NCI-H2196 (cell line): ENCODE results near the gene TAX1BP3.

Experiments
- DNase-seq: peaks from one replicate; lab custom pipeline; 2025; ENCODE audit not compliant: unreplicated experiment; lab: John Stamatoyannopoulos, UW

Gene TAX1BP3

GRCh38 chr17:3630781-3631180 lies 37.6 kb downstream of the TAX1BP3 start:
- DNase-seq, result no peak

- DNase-seq, result no peak
Measured at GRCh38 chr17:3627769-3628167, 40.6 kb downstream of the TAX1BP3 start.

- no peak for DNase-seq
Measured at GRCh38 chr17:3626831-3627768, 41.3 kb downstream of the TAX1BP3 start.

- no peak for DNase-seq
Measured at GRCh38 chr17:3622977-3623594, 45.3 kb downstream of the TAX1BP3 start.

DNA sequence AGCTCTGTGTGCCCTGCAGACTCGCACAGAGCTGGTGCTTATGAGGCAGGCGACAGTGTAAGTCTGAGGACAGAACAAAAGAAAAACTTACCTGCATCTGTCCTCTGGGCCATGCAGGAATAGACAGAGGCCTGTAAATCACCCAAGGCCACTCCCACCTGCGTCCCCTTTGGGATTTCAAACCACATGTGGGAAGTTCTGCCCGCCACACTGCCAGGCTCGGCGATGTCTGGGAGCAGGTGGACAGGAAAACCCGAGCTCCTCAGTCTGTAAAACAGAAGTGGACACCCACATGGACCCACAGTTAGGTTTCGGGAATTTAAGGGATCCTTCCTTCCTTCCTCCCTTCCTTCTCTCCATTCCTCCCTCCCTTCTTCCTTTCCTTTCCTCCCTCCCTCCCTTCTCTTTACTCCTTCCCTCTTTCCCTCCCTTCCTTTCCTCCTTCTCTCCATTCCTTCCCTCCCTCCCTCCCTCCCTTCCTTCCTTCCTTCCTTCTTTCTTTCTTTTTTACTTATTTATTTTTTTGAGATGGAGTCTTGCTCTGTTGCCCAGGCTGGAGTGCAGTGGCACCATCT lies 47.1 kb downstream of the TAX1BP3 start:
- DNase-seq, result no peak

DNA sequence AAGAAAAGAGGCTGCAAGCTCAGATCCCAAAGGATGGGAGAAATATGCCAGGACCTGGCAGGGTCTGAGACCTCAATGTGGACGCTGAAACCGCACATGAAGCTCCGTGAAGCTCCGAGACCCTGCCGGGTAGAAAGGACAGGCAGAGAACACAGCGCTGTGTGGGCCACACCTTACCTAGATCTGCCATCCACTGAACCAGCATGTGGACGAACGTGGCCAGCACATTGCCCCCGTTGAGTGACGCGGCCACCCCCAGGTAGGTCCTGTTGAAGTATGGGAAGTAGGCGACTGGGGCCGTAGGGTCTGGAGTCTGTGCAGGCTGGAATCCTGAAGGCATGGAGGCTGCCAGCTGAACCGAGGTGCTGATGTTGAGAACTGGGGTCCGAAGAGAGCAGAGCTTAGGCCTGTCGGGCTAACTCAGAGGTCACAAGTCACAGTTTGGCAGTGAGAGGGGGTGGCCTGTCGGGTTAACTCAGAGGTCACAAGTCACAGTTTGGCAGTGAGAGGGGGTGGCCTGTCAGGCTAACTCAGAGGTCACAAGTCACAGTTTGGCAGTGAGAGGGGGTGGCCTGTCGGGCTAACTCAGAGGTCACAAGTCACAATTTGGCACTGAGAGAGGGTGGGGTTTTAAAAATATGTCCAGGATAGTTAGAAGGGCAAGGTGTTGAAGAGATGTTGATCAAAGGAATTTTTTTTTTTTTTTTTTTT lies 53.1 kb downstream of the TAX1BP3 start:
- DNase-seq, result no peak

DNA sequence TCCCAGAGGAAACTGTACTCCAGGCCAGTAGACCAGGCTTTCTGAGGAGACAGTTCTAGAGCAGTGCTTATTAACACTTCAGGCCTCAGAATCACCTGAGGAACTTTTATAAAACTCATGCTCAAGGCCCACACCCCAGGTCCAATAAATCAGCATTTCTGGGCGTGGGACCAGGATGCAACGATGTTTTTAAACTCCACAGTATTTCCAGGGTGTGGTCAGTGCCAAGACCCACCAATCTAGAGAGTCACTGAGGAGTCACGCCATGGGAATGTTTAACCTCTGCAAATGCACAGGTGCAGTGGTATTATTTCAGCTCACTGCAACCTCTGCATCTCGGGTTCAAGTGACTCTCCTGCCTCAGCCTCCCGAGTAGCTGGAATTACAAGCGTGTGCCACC lies 55.3 kb downstream of the TAX1BP3 start:
- DNase-seq, result no peak
